ENCODE measurements around the gene IGSF22. TPM values are rescaled to one million over a fixed set of nuclear protein-coding genes. Genes with fewer than 3 reads are reported as not detected.

Gene IGSF22
- total and polyA plus RNA-seq, 2 of the 13 experiments (the other 11 are each of a cell fraction or from before 2014, with no cell fraction given) = not detected

DNA sequence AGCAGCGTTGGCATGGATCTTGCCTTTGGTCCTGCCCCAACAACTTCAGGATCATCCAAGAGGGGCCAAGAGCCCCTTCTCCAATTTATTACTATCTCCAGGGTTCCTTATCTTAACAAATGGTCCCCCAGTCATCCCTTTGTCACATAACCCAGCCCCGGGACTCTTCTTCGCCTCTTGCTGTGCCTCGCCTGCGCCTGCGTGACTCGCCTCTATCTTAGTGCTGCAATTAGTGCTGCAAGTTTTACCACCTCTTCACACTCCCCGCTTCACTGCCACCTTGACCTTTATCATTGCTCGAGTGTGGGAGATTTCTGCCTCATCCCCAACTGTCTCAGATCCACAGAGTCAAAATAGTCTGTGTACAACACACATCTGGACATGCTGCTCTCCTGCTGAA, 4.0 kb upstream of the IGSF22 start:
- 52% methylated on average over 9 of the region's 9 CpGs for WGBS (ENCODE audit: low lambda C conversion rate)
- CTCF ChIA-PET (ENCODE audit: low intra/inter-chr PET ratio, low total read pairs) = no interaction called here
- POLR2A ChIA-PET = no interaction called here
- no peaks in the 10 kb centered on the region for H4K20me1 ChIP-seq (ENCODE audit: insufficient read depth, low read length)
- no peaks in the 10 kb centered on the region for H3K4me1 ChIP-seq (ENCODE audit: insufficient read depth, low read length)
- no TSS peak for BruUV-seq (replicated peaks)
- no peaks in the 10 kb centered on the region for H3K79me2 ChIP-seq (ENCODE audit: insufficient read depth, low read length)
- H2AFZ ChIP-seq (ENCODE audit: low read length) = no peak overlapping the region
- ATAC-seq (no peak), DNase-seq (ENCODE audit: low spot score) (no peak), FAIRE-seq (no peak)
- no peak overlapping the region for H3K9ac ChIP-seq (ENCODE audit: insufficient read depth, low read depth, low read length)
- H3K4me3 ChIP-seq (replicated peaks in 1 of 3; ENCODE audit: insufficient read depth in 1 of 3, low read depth in 2 of 3, low read length in 3 of 3) = no peak overlapping the region
- in situ Hi-C loops (cut with HindIII; ENCODE audit: extremely low pct_ligation_motif_present, low pct_unique_long_range_greater_than_20kb) (loop anchor here (10.0 kb wide), 2 partner anchors 185 to 615 kb away; no protein-coding TSS in a partner anchor), intact Hi-C loops (cut with micrococcal nuclease; ENCODE audit: unreplicated experiment) (loop anchor here (5.0 kb wide), 1 partner anchor 63 kb away; no protein-coding TSS in a partner anchor)
- TF ChIP-seq, protein P1, sequence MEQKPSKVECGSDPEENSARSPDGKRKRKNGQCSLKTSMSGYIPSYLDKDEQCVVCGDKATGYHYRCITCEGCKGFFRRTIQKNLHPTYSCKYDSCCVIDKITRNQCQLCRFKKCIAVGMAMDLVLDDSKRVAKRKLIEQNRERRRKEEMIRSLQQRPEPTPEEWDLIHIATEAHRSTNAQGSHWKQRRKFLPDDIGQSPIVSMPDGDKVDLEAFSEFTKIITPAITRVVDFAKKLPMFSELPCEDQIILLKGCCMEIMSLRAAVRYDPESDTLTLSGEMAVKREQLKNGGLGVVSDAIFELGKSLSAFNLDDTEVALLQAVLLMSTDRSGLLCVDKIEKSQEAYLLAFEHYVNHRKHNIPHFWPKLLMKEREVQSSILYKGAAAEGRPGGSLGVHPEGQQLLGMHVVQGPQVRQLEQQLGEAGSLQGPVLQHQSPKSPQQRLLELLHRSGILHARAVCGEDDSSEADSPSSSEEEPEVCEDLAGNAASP (CRISPR knock-in tag; IDR thresholded peaks at IDR 0.05; ENCODE audit: borderline replicate concordance) = no peak
- TF ChIP-seq FOXJ3 (CRISPR knock-in tag; IDR thresholded peaks at IDR 0.05; ENCODE audit: borderline replicate concordance) = no peak
- TF ChIP-seq, protein P2, sequence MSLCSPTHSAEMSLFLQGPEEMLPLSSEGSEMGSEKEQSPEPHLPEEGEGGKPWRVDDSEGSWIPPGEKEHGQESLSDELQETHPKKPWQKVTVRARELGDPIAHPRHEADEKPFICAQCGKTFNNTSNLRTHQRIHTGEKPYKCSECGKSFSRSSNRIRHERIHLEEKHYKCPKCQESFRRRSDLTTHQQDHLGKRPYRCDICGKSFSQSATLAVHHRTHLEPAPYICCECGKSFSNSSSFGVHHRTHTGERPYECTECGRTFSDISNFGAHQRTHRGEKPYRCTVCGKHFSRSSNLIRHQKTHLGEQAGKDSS (CRISPR knock-in tag; IDR thresholded peaks at IDR 0.05; ENCODE audit: borderline replicate concordance, low read depth) = no peak
- TF ChIP-seq ZKSCAN8 (CRISPR knock-in tag; IDR thresholded peaks at IDR 0.05; ENCODE audit: borderline replicate concordance) = no peak
- no peak for TF ChIP-seq TBL1XR1 (IDR thresholded peaks at IDR 0.05; ENCODE audit: borderline replicate concordance, low read length, partially characterized antibody)
- TF ChIP-seq ZNF780A (CRISPR knock-in tag; IDR thresholded peaks at IDR 0.05) = no peak
- no peak for TF ChIP-seq NFE2 (CRISPR knock-in tag; IDR thresholded peaks at IDR 0.05)
- no peak for TF ChIP-seq ZNF383 (CRISPR knock-in tag; IDR thresholded peaks at IDR 0.05; ENCODE audit: borderline replicate concordance)
- TF ChIP-seq SYNCRIP (IDR thresholded peaks at IDR 0.05; ENCODE audit: insufficient read depth, low read depth, low read length) = no peak
- TF ChIP-seq, protein P3, sequence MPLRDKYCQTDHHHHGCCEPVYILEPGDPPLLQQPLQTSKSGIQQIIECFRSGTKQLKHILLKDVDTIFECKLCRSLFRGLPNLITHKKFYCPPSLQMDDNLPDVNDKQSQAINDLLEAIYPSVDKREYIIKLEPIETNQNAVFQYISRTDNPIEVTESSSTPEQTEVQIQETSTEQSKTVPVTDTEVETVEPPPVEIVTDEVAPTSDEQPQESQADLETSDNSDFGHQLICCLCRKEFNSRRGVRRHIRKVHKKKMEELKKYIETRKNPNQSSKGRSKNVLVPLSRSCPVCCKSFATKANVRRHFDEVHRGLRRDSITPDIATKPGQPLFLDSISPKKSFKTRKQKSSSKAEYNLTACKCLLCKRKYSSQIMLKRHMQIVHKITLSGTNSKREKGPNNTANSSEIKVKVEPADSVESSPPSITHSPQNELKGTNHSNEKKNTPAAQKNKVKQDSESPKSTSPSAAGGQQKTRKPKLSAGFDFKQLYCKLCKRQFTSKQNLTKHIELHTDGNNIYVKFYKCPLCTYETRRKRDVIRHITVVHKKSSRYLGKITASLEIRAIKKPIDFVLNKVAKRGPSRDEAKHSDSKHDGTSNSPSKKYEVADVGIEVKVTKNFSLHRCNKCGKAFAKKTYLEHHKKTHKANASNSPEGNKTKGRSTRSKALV (CRISPR knock-in tag; IDR thresholded peaks at IDR 0.05) = no peak
- no peak for TF ChIP-seq HOXD1 (CRISPR knock-in tag; IDR thresholded peaks at IDR 0.05)
- no peak for TF ChIP-seq NFIC (IDR thresholded peaks at IDR 0.05; ENCODE audit: low read length)
- peaks cover 6 to 47% of the 10 kb centered on the region in 2 experiments; a peak in 3 of 5 replicates for H3K27me3 ChIP-seq (ENCODE audit: control insufficient read depth in 1 of 2, insufficient read depth in 2 of 2, low read length in 2 of 2)
- no peak overlapping the region for H3K27ac ChIP-seq (ENCODE audit: extremely low read length, insufficient read depth, low read length)
- H3K9me3 ChIP-seq (ENCODE audit: low read length) = no peaks in the 10 kb centered on the region
- H3K36me3 ChIP-seq (replicated peaks in 1 of 2; ENCODE audit: control insufficient read depth in 1 of 2, insufficient read depth in 2 of 2, low read length in 2 of 2) = no peaks in the 10 kb centered on the region
- no peak overlapping the region for H3K4me2 ChIP-seq (ENCODE audit: low read depth, low read length)

All from HepG2 (cell line).